HT1080 (cell line): ENCODE measurements around the gene ARFIP1. TPM values are rescaled to one million over a fixed set of nuclear protein-coding genes. Genes with fewer than 3 reads are reported as not detected.
A peak's percentile ranks its signal among the peaks of the same experiment; 100 is the strongest.
"Not testable (repeated sequence)": the region's sequence is repeated elsewhere in the genome, so short reads cannot be mapped to it uniquely, and the experiment has no call there.

Source experiments
- DNase-seq: peaks from one replicate; pipeline ENCODE4 v3.0.0-alpha.2; 2015; ENCODE audit warnings: low read depth
- polyA plus RNA-seq, 2 experiments: library from polyadenylated mRNA; depleted of rRNA; stranded (reverse); fragments of >200 nt; gene quantifications; 2 replicates each; pipeline ENCODE4 v1.2.3, GENCODE V29; 2015
- total RNA-seq: library from RNA; depleted of rRNA; stranded (reverse); fragments of >200 nt; shearing (Covaris generic); gene quantifications from 2 replicates; pipeline ENCODE4 v1.2.3, GENCODE V29; 2014; rRNA removed

ARFIP1 gene, protein sequence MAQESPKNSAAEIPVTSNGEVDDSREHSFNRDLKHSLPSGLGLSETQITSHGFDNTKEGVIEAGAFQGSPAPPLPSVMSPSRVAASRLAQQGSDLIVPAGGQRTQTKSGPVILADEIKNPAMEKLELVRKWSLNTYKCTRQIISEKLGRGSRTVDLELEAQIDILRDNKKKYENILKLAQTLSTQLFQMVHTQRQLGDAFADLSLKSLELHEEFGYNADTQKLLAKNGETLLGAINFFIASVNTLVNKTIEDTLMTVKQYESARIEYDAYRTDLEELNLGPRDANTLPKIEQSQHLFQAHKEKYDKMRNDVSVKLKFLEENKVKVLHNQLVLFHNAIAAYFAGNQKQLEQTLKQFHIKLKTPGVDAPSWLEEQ
- total RNA-seq, result 39.7 and 44.0 TPM in 2 replicates
- 36.4 and 39.5 TPM in 2 replicates for polyA plus RNA-seq (2015; cell fraction: cytosol; rRNA removed)
- 54.1 and 55.1 TPM in 2 replicates for polyA plus RNA-seq (2015; cell fraction: nucleus; rRNA removed)

DNA sequence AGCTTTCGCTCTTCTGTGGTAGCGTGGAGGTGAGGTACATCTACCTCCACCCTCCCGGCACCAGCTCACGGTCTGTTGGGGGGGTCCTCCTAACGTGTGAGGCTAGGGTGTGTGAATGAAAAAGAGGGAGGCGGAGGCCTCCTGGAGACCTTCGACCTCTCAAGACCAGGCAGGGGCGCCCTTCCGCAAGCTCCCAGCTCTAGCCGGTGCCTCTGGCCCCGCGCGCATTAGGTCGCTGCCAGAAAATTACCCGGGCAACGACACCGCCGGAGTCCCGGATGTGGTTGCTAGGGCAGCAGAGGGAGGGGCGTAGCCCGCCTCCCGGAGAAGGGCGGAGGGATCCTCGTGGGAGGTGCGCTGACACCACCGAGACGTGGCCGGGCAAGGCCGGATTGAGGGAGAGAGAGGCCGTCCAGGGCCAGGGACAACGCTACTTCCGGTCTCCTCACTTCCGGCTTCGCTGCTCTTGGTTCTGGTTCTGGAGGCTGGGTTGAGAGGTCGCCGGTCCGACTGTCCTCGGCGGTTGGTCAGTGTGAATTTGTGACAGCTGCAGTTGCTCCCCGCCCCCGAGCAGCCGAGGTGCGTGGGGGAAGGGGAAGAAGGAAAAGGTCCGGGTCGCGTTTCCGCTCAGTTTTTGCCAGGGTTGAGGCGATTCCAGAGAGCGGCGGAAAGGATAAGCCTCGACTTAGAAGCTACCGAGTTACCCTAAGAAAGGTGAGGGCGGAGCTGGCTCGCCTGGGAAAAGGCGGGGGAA lies at the start of gene ARFIP1, which contains the start of gene TIGD4:
Gene ARFIP1, plus strand, starts transcription at position 442 of the 754 bp plus-strand sequence. CDS start 49,680 bp downstream, outside the sequence.
Gene TIGD4, minus strand, starts transcription at position 218 of the 754 bp plus-strand sequence. CDS start 8,726 bp downstream, outside the sequence.
- DNase-seq, result peak; percentile 98

DNA sequence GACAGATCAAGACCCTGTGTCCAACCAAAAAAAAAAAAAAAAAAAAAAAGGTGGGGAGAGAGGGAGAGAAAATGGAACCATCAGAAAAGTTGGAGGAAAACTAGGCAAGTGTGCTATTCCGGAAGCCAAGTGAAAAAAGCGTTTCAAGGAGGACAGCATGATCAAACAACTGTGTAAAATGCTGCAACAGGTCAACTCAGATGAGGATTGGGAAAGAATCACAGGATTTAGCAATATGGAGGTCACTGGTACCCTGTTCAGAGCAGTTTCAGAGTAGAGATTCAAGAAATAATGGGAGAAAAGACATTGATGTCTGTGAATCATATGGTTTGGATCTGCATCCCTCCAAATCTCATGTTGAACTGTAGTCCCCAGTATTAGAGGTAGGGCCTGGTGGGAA lies 47.8 kb upstream of the ARFIP1 start:
- no peak for DNase-seq

DNA sequence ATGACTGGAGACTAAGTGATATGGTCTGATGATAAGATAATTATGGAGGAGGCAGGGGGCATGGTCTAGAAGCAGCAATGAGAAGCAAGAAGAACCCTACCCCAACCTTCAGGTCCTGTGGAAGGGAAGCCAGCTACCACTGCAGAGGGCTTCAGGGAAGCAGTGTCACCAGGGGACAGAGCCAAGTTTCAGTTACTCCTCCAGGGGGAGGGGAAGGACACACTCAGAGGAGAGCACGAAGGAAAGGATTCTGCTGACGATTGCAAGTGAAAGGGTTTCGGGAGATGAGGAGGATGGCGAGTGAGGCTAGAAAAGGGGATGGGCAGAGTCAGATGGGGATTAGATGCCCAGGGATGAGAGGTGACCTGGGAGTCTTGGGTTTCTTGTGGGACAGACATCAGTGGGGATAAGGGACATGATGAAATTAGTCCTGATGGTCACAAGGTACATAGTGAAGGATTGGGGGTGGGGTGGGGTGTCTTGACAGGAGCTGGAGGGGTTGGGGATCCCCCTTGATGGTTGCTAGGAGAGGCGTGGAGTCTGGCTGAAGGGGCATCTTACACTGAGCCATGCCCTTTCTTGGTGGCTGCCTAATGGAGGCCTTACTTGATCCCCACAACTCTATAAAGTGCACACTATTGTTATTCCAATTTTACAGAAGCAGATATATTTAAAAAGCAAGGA lies 45.6 kb upstream of the ARFIP1 start:
- no peak for DNase-seq

DNA sequence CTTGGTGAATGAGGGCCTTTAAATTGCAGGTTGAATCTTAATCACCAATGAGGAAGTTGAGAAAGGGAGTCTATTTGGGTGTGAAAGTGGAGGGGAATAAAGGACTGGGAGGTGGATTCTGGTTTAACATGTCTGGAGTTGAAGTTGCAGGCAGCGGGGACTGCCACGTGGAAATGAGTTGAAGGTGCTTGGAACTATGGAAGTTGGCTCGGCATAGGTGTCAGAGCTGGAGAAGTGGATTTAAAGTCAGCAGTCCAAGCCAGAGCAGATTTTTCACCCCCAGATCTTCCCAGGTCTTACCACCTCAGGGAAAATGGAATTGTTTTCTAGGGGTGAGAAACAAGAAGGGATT lies 45.1 kb upstream of the ARFIP1 start:
- DNase-seq, result no peak

DNA sequence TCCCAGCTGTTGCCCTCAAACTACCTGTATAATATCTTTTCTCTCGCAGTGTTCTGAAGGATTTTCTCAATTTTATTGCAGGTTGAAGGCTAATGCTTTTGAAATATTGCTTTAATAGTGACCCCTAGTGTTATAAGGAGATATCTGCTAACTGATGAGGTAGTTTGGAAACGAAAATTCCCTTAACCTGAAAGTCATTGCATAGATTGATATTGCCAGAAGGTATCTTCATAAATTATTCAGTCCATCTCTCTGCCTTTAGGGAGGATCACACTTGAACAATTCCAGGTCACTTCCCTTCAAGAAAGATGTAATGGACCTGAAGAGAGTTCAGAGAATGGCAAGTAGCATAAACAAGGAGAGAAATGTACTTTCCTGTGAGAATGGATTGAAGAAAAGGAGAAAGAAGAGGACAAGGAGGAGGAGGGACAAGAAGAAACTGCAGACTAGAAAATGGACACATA lies 44.3 kb upstream of the ARFIP1 start:
- peak; percentile 38 for DNase-seq

DNA sequence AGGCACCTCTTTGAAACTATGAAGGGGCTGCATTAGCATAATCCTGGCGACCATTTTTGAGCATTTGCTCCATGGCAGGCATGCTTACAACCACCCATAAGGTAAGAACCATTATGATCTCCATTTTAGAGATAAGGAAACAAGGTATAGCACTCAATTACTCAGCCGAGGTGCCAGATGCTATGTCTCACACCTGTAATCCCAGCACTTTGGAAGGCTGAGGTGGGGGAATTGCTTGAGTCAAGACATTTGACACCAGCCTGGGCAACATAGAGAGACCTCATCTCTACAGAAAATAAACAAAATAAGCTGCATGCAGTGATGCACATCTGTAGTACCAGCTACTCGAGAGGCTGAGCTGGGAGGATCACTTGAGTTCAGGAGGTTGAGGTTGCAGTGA lies 43.8 kb upstream of the ARFIP1 start:
- no peak for DNase-seq

DNA sequence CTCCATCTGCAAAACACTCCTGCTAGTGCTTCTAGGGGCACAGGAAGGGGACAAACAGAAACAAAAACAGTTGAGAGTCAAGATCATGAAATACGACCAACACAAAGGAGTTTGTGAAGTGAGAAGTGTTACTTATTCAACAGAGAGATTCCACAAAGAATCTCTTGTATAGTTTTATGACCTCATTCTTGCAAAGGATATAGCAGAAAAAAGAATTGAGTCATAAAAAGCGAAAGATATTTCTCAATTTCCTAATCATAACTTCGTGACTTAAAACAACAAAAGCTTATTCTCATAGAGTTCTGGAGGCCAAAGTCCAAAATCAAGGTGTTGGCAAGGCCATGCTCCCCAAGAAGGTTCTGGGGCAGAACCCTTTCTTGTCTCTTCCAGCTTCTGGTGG lies 40.9 kb upstream of the ARFIP1 start:
- DNase-seq, result peak; percentile 32

DNA sequence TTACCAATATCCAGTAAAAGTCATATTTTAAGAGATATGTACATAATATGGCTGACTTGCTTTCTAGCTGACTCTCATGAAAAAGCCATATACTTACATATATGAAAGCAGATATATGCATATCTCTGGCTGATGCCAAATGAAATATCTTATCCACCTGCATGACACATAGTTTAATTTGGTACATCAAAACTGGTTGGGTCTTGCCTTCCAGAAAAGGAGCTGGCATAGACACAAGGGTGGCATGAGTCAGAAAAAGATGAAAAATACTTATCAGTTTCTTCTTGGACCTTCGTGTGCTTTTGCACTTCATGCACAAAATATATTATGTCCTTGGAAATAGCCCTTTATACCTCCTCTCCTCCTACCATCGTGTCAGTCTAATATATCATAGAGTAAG lies 32.3 kb upstream of the ARFIP1 start:
- DNase-seq, result no peak

DNA sequence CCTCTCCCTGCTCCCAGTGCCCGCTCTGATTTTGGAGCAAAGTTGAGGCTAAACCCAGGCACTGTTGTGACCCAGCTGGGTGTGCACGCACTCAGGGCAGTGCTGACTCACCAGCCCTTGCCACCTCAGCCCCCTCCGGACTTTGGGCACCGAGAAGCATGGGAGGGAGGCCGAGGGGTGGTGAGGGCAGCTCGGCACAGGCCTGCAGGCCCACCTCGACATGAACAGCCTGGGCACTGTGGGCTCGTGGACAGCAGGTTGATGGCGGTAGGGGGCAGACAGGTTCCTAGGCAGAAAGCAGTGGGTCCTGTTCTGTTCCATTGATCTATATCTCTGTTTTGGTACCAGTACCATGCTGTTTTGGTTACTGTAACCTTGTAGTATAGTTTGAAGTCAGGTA lies 31.1 kb upstream of the ARFIP1 start:
- DNase-seq, result no peak

DNA sequence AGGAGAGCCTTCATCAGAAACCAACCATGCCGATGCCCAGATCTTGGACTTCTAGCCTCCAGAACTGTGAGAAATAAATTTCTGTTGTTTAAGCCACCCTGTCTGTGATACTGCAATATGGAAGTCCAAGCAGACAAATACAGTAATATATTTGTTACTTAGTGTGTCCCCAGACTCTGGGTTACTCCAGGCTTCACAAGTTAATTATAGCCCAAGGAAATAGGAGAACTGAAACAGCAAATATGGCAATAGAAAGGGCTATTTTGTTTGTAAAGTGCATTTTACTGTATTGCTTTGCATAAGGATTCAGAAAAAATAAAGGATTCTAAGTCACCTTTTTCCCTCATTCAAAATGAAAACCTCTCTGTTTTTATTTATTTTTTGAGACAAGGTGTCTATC lies 16.0 kb upstream of the ARFIP1 start:
- no peak for DNase-seq

DNA sequence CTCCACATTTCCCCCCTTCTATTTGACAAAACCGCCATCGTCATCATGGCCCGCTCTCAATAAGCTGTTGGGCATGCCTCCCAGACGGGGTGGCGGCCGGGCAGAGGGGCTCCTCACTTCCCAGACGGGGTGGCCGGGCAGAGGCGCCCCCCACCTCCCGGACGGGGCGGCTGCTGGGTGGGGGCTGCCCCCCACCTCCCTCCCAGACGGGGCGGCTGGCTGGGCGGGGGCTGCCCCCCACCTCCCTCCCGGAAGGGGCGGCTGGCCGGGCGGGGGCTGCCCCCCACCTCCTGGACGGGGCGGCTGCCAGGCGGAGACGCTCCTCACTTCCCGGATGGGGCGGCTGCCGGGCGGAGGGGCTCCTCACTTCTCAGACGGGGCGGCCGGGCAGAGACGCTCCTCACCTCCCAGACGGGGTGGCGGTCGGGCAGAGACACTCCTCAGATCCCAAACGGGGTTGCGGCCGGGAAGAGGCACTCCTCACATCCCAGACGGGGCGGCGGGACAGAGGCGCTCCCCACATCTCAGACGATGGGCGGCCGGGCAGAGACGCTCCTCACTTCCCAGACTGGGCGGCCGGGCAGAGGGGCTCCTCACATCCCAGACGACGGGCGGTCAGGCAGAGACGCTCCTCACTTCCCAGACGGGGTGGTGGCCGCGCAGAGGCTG lies 14.6 kb upstream of the ARFIP1 start:
- DNase-seq, result not testable (repeated sequence)

DNA sequence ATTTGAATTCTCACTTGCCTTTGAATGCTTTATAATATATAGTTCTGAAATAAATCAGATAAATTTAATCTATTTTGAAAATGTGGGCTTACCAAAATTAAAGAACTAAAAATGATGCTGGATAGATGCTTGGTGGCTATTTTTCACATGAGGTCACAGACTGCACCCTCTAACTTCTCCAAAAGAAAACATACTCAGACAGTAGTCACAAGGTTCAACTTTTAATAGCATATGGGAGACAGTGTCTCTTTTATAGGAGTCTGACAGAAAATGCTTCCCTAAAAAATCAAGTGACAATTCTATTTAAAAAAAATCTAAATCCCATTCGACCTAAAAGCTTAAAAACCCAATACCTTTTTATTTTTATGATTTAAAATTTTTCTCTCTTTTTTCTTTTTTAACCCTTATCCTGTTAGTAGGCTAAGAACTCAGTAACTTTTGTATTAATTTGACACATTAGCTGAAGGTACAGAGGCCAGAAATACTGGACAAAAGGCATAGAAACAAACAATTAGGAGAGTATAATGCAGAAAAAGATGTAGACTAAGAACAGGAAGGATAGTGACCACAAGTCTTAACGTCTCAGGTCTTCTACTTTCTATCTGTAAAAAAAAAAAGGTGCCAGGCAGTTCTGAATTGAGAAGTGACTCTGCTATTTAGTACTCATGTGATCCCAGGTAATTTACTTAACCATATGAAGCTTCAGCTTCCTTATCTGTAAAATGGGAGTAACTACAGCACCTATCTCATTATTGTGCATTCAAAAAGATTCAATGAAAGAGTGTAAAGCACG lies 7.8 kb upstream of the ARFIP1 start:
- no peak for DNase-seq

DNA sequence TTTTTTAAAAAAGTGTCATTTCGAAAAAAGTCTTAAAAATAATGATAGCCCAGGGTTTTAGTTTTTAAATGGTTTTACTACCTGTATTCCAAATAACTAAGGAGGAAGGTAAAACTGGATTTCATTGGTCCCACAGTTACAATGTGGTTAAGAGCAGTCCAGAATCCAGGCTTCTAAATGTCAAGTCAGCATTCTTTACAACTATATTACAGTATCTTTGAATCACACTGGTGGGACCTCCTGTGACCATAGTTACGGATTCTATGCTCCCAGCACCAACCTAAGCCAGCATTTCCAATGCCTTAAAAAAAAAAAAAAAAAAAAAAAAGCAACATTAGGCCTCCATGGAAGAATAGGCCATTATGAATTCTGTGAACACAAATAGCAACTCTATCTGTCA lies 6.4 kb upstream of the ARFIP1 start:
- DNase-seq, result no peak

DNA sequence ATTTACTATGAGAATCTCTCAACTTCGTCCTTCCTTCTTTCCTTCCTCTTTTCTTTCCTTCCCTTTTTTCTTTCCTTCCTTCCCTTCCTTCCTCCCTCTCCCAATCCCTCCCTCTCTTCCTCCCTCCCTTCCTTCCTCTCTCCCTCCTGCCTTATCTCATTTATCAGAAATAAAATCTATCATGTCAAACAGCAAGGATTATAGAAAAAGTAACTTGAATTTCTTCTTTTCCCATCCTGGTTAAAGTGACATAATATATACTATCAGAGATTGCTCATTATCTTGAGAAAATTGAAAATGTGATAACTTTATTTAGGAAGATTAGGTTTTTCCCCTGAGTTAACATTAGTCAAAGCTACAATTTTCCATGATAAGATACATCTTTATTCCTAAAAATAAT lies 5.8 kb upstream of the ARFIP1 start:
- no peak for DNase-seq

DNA sequence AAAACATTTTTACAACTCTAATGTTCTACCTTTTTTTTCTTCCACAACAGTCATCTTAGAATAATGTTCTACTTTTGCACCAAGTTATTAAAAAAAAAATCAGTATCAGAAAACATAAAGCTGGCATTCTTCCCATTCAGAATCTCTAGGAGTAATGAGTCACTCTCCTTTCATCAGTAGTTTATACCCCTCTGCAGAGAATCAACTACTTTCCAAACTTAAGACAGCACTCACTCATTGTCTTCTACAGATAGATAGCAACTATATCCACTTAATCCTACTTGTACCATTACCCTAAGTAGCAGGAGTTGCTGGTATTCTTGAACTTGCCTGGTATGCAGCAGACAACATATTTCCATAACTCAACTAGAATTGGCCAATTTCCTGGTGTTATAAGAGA lies 3.4 kb upstream of the ARFIP1 start:
- DNase-seq, result no peak

DNA sequence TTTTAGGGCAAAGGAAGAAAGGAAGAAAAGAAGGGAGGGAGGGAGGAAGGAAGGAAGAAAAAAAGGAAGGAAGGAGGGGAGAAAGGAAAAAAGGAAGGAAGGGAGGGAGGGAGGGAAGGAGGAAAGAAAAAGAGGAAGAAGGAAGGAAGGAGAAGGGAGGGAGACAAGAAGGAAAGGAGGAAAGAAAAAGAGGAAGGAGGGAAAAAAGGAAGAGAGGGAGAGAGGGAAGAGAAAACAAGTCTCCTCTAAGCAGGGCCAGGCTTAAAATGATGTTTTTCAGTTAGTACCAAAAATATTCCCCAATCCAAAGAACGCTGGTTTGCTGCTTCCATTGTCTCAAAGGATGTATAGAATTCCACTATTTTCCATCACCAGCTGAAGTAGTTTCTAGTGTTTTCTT lies 2.3 kb upstream of the ARFIP1 start:
- DNase-seq, result no peak

DNA sequence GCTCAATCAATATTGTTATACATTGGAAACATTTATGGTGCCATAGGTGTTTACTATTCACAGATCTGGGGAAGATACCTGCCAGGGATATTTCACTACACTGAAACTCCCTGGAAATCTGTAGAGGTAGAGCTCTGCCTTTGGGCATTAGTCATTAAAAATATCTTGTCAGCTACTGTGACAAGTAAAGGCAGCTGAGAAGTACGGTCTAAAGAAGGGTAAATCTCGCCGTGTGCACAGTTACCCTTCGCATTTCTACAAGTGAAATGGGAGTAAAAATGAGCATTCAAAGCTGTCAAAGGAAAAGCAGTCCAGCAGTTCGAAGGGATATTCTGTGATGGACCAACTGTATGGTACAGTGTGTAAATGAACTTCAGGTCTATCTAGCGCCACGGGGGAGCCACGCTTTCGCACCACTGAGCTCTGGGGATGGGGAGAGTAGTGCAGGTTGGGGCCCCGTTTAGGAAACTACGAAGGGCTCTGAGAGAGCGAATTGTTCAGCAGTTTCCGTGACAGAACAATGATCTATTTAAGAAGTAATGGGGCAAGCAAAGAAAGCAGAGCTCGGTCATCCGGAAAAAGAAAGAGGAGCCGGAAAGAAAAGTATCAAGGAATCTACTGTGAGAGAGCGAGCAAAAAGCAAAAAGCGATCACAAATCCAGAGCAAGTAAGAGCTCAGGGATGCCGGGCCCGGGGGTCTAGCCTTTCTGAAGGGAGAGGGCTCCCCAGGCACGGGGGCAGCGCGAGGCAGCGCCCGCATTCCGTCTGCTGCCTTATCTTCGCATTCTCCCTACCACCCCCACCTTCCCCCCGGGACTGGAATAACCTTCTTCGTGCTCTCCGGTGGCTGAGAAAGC lies 870 bp upstream of the ARFIP1 start:
- no peak for DNase-seq

DNA sequence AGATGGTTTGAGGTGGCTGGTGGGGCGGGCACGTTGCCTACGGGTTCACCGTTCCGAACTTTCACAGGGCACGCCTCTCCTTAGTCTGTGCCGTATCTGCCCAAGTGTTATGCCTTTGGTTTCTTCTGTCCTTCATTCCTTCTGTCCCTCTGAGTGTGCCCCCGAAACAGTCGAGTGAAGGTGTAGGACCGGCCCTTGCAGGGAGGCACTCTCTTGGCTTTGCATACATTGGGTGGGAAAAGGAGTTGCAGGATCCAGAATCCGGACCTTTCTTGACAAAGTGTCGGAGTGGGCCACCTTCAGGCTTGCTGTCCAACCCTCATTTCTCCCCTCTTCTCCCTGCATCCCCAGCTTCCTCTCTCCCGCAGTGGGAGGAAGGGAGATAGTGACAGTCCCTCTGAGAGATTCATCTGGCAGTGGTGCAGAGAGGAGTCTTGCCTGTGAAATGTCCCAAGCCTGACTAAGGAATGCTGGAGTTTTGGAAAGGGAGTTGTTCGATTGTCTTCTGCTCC lies 569 bp downstream of the ARFIP1 start:
- no peak for DNase-seq
